Fibroblast of lung (primary cell): ENCODE data around the gene EIF3J.

Source experiments
- EZH2 ChIP-seq: IDR thresholded peaks from 2 replicates; pipeline ENCODE4 v1.5.1; 2012; ENCODE audit warnings: low read length, control low read depth, mild to moderate bottlenecking; ENCODE audit errors: missing control alignments
- TF ChIP-seq, protein P1 (sequence below), 2 donors: IDR thresholded peaks in 1 of 2; conservative IDR thresholded peaks in 1 of 2; 1 replicate in 1 of 2; 2 replicates in 1 of 2; pipeline ENCODE4 v1.5.1; 2011 to 2012; ENCODE audit warnings: low read length in 2 of 2, control low read depth in 1 of 2, inconsistent platforms in 1 of 2, low read depth in 1 of 2, mild to moderate bottlenecking in 1 of 2

DNA sequence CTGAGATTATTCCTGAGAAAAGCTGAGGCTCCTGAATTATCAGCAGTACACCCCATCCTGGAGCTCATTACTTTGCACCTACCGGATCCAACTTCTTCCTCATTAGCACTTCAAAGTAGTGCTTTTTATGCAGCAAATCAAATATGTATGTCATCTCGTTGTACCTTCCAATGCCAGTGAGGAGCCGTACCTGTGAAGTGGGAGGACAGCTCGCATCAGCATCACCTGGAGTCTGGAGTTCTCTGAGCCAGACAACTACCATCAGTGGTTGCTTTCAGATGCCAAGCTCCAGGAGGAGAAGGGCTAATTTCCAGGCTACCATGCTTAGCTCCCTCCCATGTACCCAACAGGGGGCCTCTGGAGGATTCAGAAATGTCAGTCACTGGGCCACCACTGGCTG lies 32.4 kb downstream of the EIF3J start:
- TF ChIP-seq, protein P1, sequence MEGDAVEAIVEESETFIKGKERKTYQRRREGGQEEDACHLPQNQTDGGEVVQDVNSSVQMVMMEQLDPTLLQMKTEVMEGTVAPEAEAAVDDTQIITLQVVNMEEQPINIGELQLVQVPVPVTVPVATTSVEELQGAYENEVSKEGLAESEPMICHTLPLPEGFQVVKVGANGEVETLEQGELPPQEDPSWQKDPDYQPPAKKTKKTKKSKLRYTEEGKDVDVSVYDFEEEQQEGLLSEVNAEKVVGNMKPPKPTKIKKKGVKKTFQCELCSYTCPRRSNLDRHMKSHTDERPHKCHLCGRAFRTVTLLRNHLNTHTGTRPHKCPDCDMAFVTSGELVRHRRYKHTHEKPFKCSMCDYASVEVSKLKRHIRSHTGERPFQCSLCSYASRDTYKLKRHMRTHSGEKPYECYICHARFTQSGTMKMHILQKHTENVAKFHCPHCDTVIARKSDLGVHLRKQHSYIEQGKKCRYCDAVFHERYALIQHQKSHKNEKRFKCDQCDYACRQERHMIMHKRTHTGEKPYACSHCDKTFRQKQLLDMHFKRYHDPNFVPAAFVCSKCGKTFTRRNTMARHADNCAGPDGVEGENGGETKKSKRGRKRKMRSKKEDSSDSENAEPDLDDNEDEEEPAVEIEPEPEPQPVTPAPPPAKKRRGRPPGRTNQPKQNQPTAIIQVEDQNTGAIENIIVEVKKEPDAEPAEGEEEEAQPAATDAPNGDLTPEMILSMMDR (conservative IDR thresholded peaks at IDR 0.05 in 1 of 2, IDR thresholded peaks at IDR 0.05 in 1 of 2; ENCODE audit: low read depth in 1 of 2, low read length in 2 of 2), result no peak
- no peak for TF ChIP-seq EZH2
